Stimulated activated CD8-positive, alpha-beta memory T cell treated with anti-CD3 and anti-CD28 coated beads, Interleukin-15, amount 100 ng/mL, for 4 hours (primary cell): ENCODE data around the gene HOXD8.

Source experiments
- DNase-seq, 2 donors: peaks; one replicate each; pipeline ENCODE4 v3.0.0-alpha.2; 2020; ENCODE audit warnings: low read depth in 2 of 2

HOXD8 gene

DNA sequence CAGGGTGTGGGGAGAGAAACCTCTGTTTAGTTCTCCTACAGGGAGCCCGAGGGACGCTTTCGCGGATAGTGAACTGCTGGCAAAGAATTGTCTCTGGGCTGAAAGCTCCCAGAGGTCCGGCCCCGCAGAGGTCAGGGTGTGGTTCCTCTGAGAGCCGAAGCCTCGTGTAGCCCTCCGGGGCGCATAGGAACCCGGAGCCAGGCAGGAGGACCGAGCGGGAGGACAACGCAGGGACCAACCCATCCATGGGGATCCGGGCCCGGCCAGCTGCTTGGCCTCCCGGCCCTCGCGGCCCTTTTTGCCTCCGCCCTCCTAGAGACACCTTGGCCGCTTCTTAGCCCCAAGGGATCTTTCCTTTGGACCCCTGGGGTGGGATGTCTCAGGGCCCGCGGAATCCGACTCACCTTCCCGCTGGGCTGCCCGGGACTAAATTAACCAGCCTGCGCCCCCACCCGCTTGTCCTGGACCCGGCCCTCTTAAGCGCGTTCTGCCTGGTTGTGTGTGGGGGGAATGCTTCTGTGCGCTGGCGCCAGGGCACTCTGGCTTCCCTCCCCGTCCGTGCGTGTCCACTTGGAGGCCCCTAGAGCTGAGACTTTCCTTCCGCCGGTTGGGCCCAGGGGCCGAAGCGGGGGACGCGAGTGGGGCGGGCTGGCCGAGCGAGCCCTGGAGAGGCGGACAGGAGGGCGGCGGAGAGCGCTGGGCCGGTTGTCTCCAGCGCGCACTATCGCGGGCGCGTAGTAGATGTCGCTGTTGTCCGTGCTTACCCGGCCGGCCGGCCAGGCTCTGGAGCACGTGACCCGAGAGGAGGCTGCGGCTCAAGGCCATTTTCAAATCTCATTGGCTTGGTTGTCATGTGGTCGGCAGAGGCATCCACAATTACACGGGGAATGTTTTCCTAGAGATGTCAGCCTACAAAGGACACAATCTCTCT, 13.4 kb upstream of the HOXD8 start, which contains the start of gene HOXD10:
Gene HOXD10, plus strand, starts transcription at position 896 of the 931 bp plus-strand sequence. CDS start 56 bp downstream, outside the sequence.
- DNase-seq, result no peak

DNA sequence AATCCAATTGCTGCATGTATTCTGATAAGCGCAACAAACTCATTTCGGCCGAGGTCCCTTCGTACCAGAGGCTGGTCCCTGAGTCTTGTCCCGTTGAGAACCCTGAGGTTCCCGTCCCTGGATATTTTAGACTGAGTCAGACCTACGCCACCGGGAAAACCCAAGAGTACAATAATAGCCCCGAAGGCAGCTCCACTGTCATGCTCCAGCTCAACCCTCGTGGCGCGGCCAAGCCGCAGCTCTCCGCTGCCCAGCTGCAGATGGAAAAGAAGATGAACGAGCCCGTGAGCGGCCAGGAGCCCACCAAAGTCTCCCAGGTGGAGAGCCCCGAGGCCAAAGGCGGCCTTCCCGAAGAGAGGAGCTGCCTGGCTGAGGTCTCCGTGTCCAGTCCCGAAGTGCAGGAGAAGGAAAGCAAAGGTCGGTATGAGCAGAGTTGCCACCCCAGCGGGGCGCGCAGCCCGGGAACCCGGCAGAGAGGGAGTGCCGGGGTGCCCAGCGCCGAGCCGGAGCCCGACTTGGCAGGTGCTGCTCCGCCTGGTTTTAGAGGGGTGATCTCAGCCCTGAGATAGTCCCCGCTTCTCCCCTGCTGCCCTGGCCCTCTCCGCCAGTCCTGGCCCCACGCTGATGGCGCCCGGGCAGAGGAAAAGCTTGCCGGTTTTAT, 12.2 kb upstream of the HOXD8 start:
- DNase-seq, result no peak

DNA sequence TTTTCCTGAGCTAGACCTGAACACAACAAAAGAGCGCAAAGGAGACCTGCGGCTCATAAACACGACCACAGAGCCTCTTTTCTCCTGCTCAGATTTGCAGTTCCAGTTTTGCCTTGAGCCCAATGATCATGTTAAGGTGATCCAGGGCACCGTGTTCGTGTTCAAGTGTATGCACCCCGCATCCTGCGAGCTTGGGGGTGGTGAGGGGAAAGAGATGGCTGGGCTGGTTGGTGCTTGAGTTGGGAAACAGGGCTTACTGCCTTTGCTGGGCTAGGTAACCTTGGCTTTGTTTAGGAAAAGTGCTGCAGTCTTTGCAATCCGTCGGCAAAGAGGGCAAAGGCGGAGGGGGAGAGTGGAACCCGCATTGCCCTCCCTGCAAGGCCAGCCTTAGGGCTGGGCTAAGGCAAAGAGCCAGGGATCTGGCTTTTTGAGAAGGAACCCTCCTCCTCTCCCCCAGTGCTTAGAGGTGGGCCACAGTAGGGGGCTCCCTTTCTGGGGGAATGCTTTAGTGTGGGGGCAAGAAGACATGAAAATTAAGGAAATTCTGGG, 11.6 kb upstream of the HOXD8 start:
- no peak for DNase-seq

DNA sequence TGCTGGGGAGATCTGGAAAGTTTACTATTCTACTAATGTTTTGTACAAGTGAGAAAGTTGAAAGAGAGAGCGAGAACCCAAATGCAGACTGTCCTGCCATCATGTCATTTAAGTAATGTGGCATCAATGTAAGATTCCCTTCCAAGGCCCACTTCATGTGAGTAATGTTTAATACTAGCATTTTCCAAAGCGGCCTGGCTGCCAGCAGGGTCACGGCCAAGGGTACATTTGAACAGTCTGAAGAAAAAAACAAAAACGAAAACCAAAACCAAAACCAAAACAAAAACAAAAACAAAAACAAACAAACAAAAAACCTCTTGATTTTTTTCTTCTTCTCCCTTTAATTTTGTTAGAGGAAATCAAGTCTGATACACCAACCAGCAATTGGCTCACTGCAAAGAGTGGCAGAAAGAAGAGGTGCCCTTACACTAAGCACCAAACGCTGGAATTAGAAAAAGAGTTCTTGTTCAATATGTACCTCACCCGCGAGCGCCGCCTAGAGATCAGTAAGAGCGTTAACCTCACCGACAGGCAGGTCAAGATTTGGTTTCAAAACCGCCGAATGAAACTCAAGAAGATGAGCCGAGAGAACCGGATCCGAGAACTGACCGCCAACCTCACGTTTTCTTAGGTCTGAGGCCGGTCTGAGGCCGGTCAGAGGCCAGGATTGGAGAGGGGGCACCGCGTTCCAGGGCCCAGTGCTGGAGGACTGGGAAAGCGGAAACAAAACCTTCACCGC, 10.7 kb upstream of the HOXD8 start:
- DNase-seq, result no peak

DNA sequence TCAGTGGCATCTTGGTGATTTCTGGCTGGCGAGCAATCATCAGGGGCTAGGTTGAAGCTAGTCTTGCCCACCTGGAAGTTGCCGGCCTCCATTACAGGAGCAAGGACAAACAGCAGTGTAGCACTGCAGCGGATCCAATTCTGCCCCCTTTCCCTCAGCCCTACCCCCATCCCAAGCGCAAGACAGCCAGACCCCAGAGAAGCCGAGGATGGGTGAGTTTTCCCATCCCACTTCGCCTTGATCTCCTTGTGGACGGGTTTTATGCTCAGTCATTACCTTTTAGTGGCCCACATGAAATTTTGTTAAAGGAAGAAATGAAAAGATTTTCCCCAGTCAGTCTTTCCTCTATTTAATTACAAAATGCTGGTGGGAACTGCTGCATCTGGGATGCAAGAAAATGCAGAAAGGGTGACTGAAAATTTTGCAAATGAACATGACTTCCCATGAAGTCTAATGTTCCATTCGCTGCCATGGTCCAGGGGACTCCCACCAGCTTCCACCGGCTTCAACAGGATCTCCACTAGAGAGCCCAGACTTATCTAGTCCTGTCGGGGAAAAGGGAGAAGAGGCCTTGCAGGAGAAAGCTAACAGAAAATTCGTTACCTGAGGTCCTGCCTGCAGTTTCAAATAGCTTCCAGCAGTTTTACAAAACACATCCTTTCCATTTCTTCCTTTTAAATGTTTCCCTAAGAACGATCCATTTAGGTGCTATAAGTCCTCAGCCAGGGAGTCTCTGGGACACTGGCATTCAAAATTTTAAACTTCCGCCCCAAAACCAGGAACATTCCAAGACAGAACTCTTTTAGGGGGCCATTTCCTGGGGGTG, 8.9 kb upstream of the HOXD8 start:
- DNase-seq, result no peak

DNA sequence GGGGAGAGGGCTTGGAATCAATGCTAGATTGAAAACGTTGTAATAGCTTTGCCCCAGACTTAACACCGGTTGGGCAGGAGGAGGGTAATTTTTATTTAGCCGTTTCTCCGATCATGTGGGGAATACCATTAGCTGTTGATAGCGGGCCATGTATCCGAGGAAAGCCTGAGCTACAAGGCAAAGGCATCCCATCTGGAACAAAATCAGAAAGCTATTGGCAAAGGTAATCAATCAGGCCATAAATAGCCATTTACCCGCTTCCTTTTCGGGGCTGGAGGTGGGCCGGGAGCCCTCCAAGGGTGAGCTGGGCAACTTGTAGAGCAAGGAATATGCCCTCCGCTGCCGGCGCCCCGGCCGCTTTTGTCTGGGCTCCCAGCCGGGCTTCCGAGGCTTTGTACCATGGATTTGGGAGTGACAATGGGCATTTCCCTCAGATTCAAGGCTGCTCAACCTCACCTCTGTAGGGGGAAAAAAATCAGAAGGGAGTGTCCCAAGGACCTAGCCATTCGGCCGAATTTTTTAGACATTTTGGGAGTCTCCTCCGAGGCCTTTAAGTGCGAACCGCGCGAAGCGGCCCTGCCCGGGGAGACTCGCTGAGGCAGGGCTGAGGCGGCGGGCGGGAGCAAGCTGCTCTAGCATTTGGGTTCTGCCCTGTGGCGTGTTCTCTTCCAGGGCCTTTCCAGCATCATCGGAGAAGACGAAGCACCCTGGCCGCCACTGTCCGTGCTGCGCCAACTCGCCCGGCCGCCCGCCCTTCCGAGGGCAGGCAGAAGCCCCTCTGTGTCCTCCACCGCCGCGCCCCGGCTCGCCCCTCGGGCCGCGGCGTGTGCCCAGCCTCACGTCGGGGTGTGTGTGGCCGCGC, 8.1 kb upstream of the HOXD8 start:
- no peak for DNase-seq

DNA sequence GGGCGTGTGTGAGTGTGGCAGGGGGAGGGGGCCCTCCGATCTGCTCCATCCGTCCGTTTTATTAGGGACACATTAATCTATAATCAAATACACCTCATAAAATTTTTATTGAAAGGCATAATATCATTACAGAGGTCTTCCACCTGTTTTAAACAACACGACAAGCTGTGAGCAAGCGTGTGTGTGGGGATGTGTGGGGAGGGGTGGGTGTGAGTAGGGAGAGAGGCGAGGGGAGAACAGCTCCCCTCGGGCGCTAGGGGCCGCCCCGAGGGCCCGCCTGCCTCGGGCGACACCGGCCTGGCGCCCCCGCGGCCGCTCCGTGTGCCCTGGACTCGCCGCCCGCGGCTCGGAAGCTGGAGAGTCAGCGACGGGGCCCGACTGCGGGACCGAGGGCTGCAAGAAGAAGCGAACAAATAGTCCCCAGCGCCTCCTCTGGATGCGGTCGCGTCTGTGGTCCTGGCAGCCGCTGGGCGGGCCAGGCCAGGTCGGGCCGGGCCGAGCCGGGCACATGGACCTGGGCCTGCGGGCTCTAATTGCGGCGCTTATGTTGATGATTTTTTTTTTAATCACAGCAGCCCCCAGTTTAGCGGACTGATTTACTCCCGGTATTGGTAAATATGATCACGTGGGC, 7.3 kb upstream of the HOXD8 start:
- no peak for DNase-seq

DNA sequence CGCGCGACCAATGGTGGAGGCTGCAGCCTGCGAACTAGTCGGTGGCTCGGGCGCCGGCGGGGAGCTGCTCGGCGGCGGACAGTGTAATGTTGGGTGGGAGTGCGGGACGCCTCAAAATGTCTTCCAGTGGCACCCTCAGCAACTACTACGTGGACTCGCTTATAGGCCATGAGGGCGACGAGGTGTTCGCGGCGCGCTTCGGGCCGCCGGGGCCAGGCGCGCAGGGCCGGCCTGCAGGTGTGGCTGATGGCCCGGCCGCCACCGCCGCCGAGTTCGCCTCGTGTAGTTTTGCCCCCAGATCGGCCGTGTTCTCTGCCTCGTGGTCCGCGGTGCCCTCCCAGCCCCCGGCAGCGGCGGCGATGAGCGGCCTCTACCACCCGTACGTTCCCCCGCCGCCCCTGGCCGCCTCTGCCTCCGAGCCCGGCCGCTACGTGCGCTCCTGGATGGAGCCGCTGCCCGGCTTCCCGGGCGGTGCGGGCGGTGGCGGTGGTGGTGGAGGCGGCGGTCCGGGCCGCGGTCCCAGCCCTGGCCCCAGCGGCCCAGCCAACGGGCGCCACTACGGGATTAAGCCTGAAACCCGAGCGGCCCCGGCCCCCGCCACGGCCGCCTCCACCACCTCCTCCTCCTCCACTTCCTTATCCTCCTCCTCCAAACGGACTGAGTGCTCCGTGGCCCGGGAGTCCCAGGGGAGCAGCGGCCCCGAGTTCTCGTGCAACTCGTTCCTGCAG, 6.7 kb upstream of the HOXD8 start, which contains the start of gene HOXD9:
Gene HOXD9, plus strand, starts transcription at position 37 of the 728 bp plus-strand sequence. Its CDS starts 50 bp downstream, at position 87.
- DNase-seq, result no peak

DNA sequence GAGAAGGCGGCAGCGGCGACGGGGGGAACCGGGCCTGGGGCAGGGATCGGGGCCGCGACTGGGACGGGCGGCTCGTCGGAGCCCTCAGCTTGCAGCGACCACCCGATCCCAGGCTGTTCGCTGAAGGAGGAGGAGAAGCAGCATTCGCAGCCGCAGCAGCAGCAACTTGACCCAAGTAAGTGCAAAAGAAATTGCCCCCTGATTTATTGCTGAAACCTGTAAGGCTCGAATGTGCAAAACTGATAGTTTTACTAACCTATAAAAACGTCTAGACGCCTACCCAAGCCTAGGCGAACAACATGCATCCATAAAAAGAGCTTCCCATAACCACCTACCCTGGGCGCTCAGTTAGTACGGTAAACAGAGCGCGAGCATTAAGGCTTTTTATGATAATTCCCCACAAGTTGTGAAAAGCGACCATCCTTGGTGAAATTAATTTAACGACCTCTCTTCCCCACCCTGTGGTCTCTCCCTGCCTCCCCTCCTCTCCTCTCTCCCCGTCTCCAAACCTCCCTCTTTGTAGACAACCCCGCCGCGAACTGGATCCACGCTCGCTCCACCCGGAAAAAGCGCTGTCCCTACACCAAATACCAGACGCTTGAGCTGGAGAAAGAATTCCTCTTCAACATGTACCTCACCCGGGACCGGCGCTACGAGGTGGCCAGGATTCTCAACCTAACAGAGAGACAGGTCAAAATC, 5.9 kb upstream of the HOXD8 start:
- DNase-seq, result no peak

DNA sequence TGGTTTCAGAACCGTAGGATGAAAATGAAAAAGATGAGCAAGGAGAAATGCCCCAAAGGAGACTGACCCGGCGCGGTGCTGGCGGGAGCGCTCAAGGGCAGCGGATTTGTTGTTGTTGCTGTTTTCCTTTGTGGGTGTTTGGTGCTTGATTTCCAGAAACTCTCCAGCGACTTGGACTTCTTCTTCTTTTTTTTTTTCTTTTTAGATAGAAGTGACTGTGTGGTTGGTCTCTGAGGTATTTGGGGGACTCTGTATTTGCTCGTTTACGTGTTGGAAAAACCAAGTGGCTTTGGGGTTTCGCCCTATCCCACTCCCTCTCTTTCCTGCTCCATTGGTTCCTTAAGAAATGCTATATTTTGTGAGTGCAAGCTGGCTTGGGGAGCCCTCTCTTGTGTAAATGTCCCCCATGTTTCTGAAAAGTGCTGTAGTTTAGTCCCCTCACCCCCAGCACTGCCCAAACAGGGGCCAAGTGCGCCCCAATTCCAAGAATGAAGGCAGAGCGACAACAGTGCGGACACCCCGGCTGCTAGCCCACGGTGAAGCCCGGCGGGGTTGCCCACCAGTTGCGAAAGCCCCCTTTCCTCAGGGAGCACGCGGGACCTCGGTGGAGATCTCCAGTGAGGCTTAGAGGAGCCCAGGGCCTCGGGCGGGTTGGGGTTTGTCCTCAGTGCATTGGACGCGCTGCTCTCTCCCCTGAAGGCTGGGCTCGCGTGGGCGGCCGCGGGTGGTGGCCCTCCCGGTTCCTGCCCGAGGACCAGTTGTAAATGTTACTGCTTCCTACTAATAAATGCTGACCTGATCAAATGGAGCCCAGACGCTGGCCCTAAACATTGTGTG, 5.2 kb upstream of the HOXD8 start:
- no peak for DNase-seq

DNA sequence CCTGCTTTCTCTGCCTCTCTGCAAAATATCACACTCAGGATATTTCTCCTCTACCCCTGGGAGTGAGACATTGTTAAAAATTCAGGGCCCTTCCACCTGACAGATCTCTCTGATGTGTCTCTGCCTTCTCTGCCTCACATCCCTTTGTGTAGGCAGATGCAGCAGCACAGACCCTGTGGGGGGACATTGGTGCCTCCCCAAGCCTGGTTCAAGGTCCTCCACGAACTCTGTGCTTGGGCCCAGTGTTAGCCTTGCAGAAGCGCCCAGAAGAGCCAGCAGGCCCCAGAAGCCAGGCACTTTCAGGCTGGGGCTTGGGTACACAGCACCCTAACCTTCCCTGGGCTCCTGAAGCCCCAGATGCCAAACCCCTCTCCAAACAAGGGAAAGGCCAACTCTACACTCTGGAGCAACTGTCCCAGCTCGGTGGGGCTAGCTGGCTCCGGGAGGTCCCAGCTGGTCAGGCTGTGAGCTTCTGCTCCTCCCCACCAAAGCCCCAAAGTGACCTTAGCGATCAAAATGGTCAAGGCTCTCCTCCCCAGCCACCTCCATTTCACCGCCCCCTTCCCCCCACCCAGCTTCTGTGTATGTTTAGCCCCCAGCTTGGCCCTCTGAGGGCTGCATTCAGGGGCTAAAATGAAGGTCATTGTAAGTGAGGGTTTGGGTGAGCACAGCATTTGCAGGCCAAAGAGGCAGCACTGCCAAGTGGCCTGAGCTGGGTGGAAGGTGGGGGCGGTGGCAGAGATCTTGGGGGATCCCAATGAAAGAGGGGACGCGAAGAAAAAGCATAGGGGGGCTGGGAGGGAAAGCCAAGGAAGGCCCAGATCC, 4.3 kb upstream of the HOXD8 start:
- no peak for DNase-seq

DNA sequence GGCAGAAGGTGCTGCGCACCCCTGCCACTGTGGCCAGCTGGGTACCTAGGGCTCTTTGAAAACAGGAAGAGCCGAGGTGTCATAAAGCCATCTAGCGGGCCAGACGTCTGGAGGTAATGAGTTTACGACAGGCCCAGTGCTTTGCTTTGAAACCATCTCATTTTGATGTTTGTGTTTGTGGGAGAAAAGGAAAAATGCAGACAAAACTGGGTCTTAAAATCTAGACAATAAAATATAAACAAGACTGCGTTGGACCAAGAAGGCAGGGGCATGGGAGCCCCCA, 3.8 kb upstream of the HOXD8 start:
- DNase-seq, result no peak

DNA sequence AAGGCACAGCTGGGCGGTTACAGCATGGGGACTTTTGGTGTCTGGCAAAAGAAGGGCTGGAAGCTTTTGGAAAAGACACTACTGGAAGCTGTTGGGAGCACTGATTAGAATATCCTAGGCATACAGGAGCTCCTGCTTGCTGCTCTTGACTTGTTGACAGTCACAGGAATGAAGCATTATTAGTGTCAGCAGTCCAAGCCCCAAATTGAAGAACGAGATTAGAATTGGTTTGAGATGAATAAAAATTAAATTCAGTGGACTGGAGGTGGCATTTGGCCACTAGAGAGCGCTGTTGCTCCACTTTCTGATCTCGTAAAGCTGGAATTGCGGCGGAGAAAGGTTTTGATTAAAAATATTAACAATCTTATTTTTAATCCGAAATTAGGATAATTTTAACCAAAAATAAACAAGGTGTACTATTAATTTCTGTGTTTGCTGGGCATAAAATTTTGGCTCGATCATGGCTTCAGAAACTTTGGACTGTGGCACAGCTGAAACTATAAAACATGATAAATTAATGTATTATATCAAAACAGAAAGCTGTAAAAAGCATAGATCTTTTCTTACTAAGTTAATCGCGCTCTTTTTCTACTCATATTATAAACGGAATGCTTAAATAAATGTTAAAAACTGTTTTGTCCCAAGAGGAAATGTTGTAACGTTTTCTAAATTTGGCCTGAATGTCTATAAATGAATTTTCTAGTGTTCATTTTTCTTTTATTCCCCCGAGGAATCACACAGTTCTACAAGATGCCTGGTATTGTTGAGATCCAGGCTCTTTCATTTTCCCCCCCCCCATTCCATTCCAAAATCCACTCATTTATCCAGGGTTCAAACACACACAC, 2.4 kb upstream of the HOXD8 start:
- DNase-seq, result peak in 1 of 2 donors; percentile 31

DNA sequence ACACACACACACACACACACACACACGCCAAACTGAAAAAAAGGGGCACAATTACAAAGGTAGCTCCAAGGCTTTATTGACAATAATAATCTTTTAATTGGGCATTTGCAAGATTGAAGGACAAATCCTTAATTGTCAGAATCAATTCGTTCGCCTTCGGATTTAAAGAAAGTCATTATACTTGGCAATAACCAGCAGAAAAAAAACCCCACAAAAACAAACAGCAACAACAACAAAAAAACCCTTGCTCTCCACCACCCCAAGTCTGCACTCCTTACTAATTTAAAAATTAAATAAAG, 1.8 kb upstream of the HOXD8 start:
- no peak for DNase-seq

DNA sequence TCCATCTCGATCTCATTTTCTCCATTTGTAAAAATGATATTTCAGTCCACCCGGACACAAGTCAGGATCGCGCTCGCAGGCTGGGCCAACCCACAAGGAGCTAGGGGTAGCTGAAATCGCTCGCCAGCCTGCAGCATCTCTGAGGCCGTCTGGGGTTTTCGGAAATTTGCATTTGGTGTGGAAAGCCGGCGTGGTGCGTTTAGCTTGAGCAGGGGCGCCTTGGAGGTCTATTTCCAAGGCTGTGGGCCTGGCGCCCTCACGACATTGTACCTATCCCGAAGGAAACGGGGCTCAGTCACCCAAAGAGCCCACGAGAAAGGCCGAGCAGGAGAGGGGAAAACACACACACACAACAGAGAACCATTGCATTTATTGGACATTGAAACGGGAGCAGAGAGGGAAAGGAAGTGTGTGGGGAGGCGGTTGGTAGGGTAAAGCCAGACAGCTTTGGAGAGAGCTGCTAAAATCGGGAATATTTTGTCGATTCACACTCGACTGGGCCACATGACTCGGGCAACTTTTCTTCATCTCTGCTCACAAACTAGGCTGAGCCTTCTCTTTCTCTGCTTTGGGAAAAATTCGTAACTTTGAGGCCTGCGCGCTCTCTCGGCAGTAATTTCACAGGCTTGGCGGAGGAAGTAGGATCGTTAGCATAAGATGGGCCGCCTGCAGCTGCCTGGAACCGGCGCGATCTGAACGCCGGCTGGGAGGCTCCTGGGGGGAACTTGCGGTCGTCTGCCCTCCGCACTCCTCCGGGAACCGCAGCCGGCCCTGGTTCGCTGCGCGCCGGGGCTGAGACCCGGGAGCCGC, 1.1 kb upstream of the HOXD8 start:
- no peak for DNase-seq
